HepG2 (cell line): ENCODE data around the gene ELP4. TPM values are rescaled to one million over a fixed set of nuclear protein-coding genes. Genes with fewer than 3 reads are reported as not detected.

Experiments used
- AHR ChIP-seq: IDR thresholded peaks from 2 replicates; pipeline ENCODE4 v1.6.1; 2018; ENCODE audit warnings: missing genetic modification reagents, missing compliant biosample characterization
- BORCS8-MEF2B ChIP-seq: sonication (generic); formaldehyde crosslinking; IDR thresholded peaks from 2 replicates; pipeline ENCODE4 v1.8.0; 2022; ENCODE audit warnings: mild to moderate bottlenecking, missing genetic modification reagents
- ESRRA ChIP-seq: sonication (generic); formaldehyde crosslinking; IDR thresholded peaks from 2 replicates; pipeline ENCODE4 v1.5.1; 2020; ENCODE audit warnings: mild to moderate bottlenecking, low read depth, missing genetic modification reagents
- GZF1 ChIP-seq: sonication (generic); formaldehyde crosslinking; IDR thresholded peaks from 2 replicates; pipeline ENCODE4 v1.5.1; 2020; ENCODE audit warnings: mild to moderate bottlenecking, missing genetic modification reagents
- HNRNPK ChIP-seq: fragments of 200-400 bp; formaldehyde crosslinking; IDR thresholded peaks from 2 replicates; pipeline ENCODE4 v1.6.1; 2018; ENCODE audit warnings: low read length, low read depth, moderate library complexity, mild to moderate bottlenecking; ENCODE audit not compliant: poor library complexity, severe bottlenecking
- ONECUT2 ChIP-seq: sonication (generic); formaldehyde crosslinking; IDR thresholded peaks from 2 replicates; pipeline ENCODE4 v1.4.0; 2020; ENCODE audit warnings: missing genetic modification reagents
- PHF21A ChIP-seq: sonication (generic); formaldehyde crosslinking; IDR thresholded peaks from 2 replicates; pipeline ENCODE4 v1.5.0; 2020; ENCODE audit warnings: mild to moderate bottlenecking, missing genetic modification reagents
- PHF8 ChIP-seq: sonication (generic); formaldehyde crosslinking; IDR thresholded peaks from 2 replicates; pipeline ENCODE4 v1.5.0; 2020; ENCODE audit warnings: missing genetic modification reagents
- SALL1 ChIP-seq: sonication (generic); formaldehyde crosslinking; IDR thresholded peaks from 2 replicates; pipeline ENCODE4 v1.8.0; 2022; ENCODE audit warnings: mild to moderate bottlenecking, missing genetic modification reagents
- SMAD3 ChIP-seq: sonication (generic); formaldehyde crosslinking; IDR thresholded peaks from 2 replicates; pipeline ENCODE4 v1.4.0; 2020; ENCODE audit warnings: missing genetic modification reagents
- SMYD3 ChIP-seq: sonication (generic); formaldehyde crosslinking; IDR thresholded peaks from 2 replicates; pipeline ENCODE4 v1.8.1; 2023; ENCODE audit warnings: mild to moderate bottlenecking, missing genetic modification reagents
- SRY ChIP-seq: sonication (generic); formaldehyde crosslinking; IDR thresholded peaks from 2 replicates; pipeline ENCODE4 v1.8.0; 2022; ENCODE audit warnings: mild to moderate bottlenecking, missing genetic modification reagents
- ZBTB42 ChIP-seq: sonication (generic); formaldehyde crosslinking; IDR thresholded peaks from 2 replicates; pipeline ENCODE4 v1.5.0; 2020; ENCODE audit warnings: mild to moderate bottlenecking, missing genetic modification reagents
- ZBTB7A ChIP-seq: sonication (generic); formaldehyde crosslinking; IDR thresholded peaks from 2 replicates; pipeline ENCODE4 v1.8.0; 2022; ENCODE audit warnings: mild to moderate bottlenecking, missing genetic modification reagents
- ZFP36L2 ChIP-seq: sonication (generic); formaldehyde crosslinking; IDR thresholded peaks from 2 replicates; pipeline ENCODE4 v1.4.0; 2020; ENCODE audit warnings: missing genetic modification reagents
- ZFP90 ChIP-seq: sonication (generic); formaldehyde crosslinking; IDR thresholded peaks from 2 replicates; pipeline ENCODE4 v1.8.0; 2022; ENCODE audit warnings: missing genetic modification reagents, mild to moderate bottlenecking, inconsistent platforms, borderline replicate concordance
- ZKSCAN5 ChIP-seq: sonication (generic); formaldehyde crosslinking; IDR thresholded peaks from 2 replicates; pipeline ENCODE4 v1.5.1; 2020; ENCODE audit warnings: mild to moderate bottlenecking, missing genetic modification reagents
- ZKSCAN8 ChIP-seq: IDR thresholded peaks from 2 replicates; pipeline ENCODE4 v1.6.1; 2016; ENCODE audit warnings: borderline replicate concordance, missing genetic modification reagents, missing compliant biosample characterization
- ZNF205 ChIP-seq: IDR thresholded peaks from 2 replicates; pipeline ENCODE4 v1.6.1; 2018; ENCODE audit warnings: missing biosample characterization, missing genetic modification reagents
- ZNF274 ChIP-seq: sonication (generic); formaldehyde crosslinking; IDR thresholded peaks from 2 replicates; pipeline ENCODE4 v1.5.1; 2020; ENCODE audit warnings: mild to moderate bottlenecking, missing genetic modification reagents
- ZNF547 ChIP-seq: sonication (generic); formaldehyde crosslinking; IDR thresholded peaks from 2 replicates; pipeline ENCODE4 v1.5.1; 2020; ENCODE audit warnings: mild to moderate bottlenecking, missing genetic modification reagents
- ZNF883 ChIP-seq: sonication (generic); formaldehyde crosslinking; IDR thresholded peaks from 2 replicates; pipeline ENCODE4 v1.5.1; 2020; ENCODE audit warnings: mild to moderate bottlenecking, missing genetic modification reagents; ENCODE audit errors: not compliant biosample characterization
- polyA plus RNA-seq, 8 experiments: library from polyadenylated mRNA; depleted of rRNA in 3 of 8; stranded (reverse) in 7 of 8; unstranded in 1 of 8; fragments of >200 nt; fragmentation: Illumina TruSeq in 4 of 8; extraction: Trizol in 4 of 8; gene quantifications; 2 replicates each; pipeline versions ENCODE4 v1.2.1 to v1.2.3, GENCODE V29; 2011 to 2016; ENCODE audit warnings: low read depth in 4 of 8, missing spikeins in 1 of 8, mixed read lengths in 1 of 8; ENCODE audit not compliant: insufficient read depth in 1 of 8
- total RNA-seq, 5 experiments: library from RNA; depleted of rRNA; stranded (reverse); fragments of >200 nt; fragmentation: Illumina TruSeq; extraction: Trizol; gene quantifications; 2 replicates each; pipeline ENCODE4 v1.2.3, GENCODE V29; 2016; ENCODE audit warnings: low read depth in 1 of 5
- TF ChIP-seq, protein P1 (sequence below): sonication (generic); formaldehyde crosslinking; IDR thresholded peaks from 2 replicates; pipeline ENCODE4 v1.4.0; 2020; ENCODE audit warnings: missing genetic modification reagents
- TF ChIP-seq, protein P2 (sequence below): sonication (generic); formaldehyde crosslinking; IDR thresholded peaks from 2 replicates; pipeline ENCODE4 v1.5.1; 2020; ENCODE audit warnings: mild to moderate bottlenecking, missing genetic modification reagents, moderate library complexity
- TF ChIP-seq, protein P3 (sequence below): sonication (generic); formaldehyde crosslinking; IDR thresholded peaks from 2 replicates; pipeline ENCODE4 v1.5.0; 2020; ENCODE audit warnings: missing genetic modification reagents, mild to moderate bottlenecking, borderline replicate concordance

Gene ELP4
- total and polyA plus RNA-seq, 2 of the 13 experiments (the other 11 are each of a cell fraction or from before 2014, with no cell fraction given): 12.8 to 19.1 TPM

DNA sequence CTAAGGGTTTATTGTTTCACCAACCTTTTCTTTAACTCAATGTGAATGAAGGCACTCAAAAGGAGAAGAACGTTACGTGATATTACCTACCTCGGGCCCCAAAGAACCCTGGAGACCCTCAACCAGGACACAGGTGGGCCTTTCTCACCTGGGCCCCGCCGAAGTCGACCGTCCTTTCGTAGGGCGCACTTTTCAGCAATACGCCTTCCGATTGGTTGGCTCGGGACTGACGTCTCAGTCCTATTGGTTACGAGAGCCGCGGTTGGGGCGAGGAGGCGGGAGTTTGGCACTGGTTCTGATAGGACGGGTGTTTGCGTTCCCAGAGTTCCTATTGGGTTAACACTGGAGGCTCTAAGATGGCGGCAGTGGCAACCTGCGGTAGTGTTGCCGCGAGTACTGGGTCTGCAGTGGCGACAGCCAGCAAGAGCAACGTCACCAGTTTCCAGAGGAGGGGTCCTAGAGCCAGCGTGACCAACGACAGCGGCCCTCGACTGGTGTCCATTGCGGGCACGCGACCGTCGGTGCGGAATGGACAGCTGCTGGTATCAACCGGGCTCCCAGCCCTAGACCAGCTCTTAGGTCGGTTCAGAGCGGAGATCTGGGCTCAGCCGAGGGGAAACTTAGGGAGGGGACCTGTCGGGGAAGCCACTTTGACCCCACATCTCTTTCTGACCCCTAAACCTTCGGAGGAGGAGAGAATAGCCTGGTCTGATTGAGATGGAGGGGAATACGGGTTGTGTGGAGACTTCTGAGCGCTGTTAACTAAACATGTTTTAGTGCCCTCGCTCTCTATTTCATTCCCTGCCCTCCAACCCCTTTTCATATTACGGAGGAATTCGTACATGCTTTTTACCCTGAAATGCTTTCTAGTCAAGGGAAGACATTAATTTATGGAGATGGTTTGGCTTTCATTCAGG is at the start of gene ELP4, which contains the start of gene IMMP1L (continued):
- TF ChIP-seq ZNF205 (CRISPR knock-in tag) (peak; percentile 55; the same call in 1 of the 2 replicates), PHF8 (CRISPR knock-in tag) (peak; percentile 92), SALL1 (CRISPR knock-in tag) (peak; percentile 68), BORCS8-MEF2B (CRISPR knock-in tag) (peak; percentile 72), HNRNPK (no peak), ZFP36L2 (CRISPR knock-in tag) (no peak), ZNF547 (peak; percentile 59; the same call in 1 of the 2 replicates), ZBTB7A (CRISPR knock-in tag) (peak; percentile 92; the same call in 1 of the 2 replicates), GZF1 (CRISPR knock-in tag) (no peak), PHF21A (peak; percentile 49; the same call in 1 of the 2 replicates), ESRRA (CRISPR knock-in tag) (0 out of 2 replicates have a peak, but pooled peaks have one; percentile 72), ZFP90 (CRISPR knock-in tag) (0 out of 2 replicates have a peak, but pooled peaks have one; percentile 51), ZBTB42 (CRISPR knock-in tag) (0 out of 2 replicates have a peak, but pooled peaks have one; percentile 74), ZKSCAN5 (CRISPR knock-in tag) (no peak), ZNF274 (CRISPR knock-in tag) (peak; percentile 59; the same call in 1 of the 2 replicates), SMYD3 (0 out of 2 replicates have a peak, but pooled peaks have one; percentile 50), SMAD3 (CRISPR knock-in tag) (peak; percentile 22; the same call in 1 of the 2 replicates), ONECUT2 (no peak), ZNF883 (peak; percentile 94), AHR (CRISPR knock-in tag) (peak; percentile 43; the same call in 1 of the 2 replicates), ZKSCAN8 (CRISPR knock-in tag) (0 out of 2 replicates have a peak, but pooled peaks have one; percentile 28), SRY (CRISPR knock-in tag) (0 out of 2 replicates have a peak, but pooled peaks have one; percentile 65)
- TF ChIP-seq, protein P1, sequence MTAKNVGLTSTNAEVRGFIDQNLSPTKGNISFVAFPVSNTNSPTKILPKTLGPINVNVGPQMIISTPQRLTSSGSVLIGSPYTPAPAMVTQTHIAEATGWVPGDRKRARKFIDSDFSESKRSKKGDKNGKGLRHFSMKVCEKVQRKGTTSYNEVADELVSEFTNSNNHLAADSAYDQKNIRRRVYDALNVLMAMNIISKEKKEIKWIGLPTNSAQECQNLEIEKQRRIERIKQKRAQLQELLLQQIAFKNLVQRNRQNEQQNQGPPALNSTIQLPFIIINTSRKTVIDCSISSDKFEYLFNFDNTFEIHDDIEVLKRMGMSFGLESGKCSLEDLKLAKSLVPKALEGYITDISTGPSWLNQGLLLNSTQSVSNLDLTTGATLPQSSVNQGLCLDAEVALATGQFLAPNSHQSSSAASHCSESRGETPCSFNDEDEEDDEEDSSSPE: peak; percentile 91
- TF ChIP-seq, protein P2, sequence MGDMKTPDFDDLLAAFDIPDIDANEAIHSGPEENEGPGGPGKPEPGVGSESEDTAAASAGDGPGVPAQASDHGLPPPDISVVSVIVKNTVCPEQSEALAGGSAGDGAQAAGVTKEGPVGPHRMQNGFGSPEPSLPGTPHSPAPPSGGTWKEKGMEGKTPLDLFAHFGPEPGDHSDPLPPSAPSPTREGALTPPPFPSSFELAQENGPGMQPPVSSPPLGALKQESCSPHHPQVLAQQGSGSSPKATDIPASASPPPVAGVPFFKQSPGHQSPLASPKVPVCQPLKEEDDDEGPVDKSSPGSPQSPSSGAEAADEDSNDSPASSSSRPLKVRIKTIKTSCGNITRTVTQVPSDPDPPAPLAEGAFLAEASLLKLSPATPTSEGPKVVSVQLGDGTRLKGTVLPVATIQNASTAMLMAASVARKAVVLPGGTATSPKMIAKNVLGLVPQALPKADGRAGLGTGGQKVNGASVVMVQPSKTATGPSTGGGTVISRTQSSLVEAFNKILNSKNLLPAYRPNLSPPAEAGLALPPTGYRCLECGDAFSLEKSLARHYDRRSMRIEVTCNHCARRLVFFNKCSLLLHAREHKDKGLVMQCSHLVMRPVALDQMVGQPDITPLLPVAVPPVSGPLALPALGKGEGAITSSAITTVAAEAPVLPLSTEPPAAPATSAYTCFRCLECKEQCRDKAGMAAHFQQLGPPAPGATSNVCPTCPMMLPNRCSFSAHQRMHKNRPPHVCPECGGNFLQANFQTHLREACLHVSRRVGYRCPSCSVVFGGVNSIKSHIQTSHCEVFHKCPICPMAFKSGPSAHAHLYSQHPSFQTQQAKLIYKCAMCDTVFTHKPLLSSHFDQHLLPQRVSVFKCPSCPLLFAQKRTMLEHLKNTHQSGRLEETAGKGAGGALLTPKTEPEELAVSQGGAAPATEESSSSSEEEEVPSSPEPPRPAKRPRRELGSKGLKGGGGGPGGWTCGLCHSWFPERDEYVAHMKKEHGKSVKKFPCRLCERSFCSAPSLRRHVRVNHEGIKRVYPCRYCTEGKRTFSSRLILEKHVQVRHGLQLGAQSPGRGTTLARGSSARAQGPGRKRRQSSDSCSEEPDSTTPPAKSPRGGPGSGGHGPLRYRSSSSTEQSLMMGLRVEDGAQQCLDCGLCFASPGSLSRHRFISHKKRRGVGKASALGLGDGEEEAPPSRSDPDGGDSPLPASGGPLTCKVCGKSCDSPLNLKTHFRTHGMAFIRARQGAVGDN (CRISPR knock-in tag): peak; percentile 92
- TF ChIP-seq, protein P3, sequence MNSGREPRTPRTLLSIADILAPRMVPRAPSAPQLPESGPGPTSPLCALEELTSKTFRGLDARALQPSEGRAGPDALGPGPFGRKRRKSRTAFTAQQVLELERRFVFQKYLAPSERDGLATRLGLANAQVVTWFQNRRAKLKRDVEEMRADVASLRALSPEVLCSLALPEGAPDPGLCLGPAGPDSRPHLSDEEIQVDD: peak; percentile 18; the same call in 1 of the 2 replicates
